HG02588 (cell line): Measurements from ENCODE around the gene TKFC.

ENCODE experiments used
- ATAC-seq: cut with Tn5 transposase; IDR thresholded peaks from one replicate; pipeline ENCODE4 v1.9.1; 2021; ENCODE audit warnings: mild to moderate bottlenecking, moderate library complexity; ENCODE audit not compliant: unreplicated experiment

Gene TKFC, protein sequence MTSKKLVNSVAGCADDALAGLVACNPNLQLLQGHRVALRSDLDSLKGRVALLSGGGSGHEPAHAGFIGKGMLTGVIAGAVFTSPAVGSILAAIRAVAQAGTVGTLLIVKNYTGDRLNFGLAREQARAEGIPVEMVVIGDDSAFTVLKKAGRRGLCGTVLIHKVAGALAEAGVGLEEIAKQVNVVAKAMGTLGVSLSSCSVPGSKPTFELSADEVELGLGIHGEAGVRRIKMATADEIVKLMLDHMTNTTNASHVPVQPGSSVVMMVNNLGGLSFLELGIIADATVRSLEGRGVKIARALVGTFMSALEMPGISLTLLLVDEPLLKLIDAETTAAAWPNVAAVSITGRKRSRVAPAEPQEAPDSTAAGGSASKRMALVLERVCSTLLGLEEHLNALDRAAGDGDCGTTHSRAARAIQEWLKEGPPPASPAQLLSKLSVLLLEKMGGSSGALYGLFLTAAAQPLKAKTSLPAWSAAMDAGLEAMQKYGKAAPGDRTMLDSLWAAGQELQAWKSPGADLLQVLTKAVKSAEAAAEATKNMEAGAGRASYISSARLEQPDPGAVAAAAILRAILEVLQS

DNA sequence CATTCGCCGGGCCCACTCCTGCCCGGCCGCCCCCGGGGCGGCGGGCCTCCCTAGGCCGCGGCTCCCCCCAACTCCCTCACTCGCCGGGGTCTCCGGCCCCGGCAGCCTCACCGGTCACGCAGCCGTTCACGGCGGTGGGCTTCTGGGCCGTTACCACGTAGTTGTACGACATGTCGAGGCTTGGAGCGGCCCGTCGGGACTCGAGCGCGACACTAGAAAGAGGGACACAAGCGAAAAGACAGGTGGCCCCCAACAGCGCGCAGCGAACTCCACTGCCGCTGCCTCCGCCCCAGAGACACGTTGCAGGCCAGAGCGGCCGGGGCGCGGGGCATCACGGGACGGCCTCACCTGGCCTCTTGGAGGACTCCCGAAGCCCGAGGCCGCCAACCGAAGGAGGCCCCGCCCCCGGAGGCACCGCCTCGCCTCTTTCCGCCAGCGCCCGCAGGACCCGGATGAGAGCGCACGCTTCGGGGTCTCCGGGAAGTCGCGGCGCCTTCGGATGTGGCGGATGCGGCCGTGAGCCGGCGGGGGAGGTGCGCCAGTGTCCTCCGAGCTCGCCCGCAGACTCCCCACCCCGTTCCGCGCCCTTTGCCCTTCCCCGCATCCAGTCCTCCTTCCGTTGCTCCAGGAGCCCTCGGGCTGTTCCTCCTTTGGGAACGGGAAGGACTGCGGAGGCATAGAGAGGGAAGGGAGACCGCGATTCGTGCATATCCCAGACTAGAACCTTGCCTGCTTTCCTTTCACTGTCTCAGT lies at the start of gene TKFC, which contains the start of gene DDB1:
Gene TKFC (plus strand): TSS at position 432 of the 753 bp plus-strand sequence. CDS start 1,501 bp downstream, outside the sequence.
Gene DDB1 (minus strand): TSS at position 309 of the 753 bp plus-strand sequence. CDS start 137 bp downstream, at position 172.
- peak; percentile 92 for ATAC-seq

DNA sequence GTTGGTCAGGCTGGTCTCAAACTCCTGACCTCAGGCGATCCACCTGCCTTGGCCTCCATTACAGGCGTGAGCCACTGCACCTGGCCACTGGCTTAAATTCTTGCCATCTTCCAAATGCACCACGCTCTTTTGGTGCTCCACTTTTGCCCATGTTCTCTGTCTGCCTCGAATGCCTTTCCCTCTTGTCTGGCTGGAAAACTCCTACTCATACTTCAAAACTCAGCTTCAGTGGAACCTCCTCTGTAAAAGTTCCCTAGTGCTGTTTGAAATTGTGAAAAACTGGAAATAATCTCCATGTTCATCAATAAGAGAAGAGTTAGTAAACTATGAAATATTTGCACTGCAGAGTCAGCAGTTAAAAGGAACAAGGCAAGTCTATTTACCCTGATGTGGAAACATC lies 49.4 kb upstream of the TKFC start:
- ATAC-seq, result no peak

DNA sequence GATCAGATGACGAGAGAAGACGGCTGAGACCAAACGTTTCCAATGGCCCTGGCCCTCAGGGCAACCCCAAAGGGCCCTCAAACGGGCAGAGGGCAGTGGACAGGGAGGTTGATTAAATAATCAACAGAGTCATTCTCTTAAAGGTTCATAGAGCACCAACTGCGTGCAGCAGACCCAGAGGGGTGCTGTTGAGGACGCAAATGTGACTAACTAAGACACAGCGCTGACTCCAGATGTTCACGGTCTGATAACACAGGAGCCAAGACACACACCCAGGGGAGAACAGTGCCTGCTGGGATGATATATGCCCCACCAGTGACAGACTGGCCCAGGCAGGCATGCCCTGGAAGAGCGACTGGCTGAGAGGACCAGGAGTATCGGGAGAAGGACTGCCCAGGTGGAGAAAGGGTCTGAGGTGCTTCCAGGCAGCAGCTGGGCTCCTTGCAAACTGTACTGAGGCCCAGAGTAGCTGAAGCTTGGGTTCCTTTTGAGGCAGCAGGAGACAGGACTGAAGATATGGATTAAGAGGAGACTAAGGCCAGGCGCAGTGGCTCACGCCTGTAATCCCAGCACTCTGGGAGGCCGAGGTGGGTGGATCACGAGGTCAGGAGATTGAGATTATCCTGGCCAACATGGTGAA lies 45.6 kb upstream of the TKFC start:
- ATAC-seq, result no peak

DNA sequence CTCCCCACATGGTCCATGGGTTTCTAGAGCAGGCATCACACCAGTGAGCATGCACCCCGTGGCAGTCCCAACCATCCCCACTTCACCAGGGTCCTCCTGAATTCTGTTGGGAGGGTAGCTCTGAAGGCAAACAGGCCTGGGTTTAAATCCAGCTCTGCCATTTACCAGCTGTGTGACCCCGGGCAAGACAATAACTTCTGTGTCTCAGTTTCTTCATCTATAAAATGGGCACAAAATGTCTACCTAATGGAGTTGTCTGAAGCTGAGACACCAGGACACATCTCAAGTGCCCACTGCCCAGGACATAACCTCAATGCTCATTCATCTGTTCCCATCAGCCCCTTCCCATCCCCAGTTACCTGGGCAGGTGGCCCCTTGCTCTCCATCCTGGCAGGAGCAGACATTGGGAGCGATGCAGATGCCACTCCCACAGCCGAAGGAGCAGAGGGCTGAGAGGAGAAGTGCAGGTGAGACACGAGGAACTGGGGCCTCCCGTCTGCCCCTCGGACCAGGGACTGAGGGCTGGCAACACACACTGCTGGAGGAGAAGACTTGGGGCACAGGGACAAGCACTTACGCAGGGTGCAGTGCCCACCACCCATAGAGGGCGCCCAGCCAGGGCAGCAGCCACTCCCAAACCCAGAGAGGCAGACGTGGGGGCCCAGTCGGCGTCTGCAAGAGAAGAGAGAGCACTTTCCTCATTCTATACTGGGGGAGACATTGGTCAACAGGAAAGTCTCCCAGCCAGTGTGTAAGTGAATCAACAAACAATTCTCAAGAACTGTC lies 41.9 kb upstream of the TKFC start:
- ATAC-seq, result no peak

DNA sequence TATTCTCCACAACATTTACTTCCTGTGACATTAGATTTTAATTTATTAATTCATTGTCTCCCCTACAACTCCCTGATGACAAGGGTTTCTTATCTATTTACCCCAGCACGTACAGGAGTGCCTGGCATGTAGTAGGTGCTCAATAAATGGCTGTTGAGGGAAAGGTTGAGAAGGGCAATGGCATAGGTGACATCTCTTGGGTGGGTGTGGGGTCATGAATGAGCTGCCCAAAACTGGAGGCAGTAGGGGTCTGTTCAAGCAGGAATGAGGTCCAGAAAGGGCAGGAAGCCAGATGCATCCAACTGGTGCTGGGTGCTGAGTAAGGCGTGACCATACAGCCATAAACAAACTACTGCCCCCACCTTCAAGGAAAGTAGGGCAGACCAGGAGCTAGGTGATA lies 40.7 kb upstream of the TKFC start:
- ATAC-seq, result no peak

DNA sequence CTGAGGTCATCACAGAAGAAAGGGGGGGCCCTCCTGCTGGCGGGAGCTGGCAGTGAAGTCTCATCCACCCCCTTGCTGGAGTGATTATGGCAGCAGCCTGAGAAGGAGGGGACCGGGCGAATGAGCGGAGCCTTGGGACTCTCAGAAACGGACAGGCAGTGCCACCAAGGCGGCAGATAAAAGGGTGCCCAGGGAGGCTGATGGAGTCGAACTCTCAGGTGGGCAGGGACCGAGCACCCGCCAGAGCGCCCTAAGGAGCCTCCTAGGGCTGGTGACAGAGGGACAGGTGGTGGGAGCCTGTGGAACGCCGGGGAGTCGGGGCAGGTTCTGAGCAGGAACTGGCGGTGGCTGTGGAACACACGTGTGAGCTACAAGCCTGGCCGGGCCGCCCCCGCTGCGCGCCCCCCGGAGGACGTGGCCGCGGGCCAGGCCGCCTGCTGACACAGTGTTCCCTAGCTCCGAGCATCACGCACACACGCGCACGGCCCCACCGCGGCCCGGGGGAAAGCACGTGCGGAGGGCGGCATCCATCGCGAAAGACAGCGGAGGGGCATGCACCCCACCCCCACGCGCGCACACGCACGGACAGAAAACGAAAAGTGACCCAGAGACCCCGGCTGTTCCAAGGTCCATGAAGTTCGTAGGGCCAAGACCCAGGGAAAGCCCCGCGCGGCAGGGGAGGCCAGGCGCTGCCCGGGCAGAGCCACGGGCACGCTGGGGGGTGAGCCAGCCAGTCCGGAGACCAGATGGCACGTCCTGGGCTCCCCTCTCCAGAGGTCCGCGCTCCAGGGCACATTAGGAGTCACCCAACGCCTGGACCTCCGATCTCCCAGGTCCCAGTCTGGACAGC lies 38.9 kb upstream of the TKFC start:
- peak; percentile 36 for ATAC-seq

DNA sequence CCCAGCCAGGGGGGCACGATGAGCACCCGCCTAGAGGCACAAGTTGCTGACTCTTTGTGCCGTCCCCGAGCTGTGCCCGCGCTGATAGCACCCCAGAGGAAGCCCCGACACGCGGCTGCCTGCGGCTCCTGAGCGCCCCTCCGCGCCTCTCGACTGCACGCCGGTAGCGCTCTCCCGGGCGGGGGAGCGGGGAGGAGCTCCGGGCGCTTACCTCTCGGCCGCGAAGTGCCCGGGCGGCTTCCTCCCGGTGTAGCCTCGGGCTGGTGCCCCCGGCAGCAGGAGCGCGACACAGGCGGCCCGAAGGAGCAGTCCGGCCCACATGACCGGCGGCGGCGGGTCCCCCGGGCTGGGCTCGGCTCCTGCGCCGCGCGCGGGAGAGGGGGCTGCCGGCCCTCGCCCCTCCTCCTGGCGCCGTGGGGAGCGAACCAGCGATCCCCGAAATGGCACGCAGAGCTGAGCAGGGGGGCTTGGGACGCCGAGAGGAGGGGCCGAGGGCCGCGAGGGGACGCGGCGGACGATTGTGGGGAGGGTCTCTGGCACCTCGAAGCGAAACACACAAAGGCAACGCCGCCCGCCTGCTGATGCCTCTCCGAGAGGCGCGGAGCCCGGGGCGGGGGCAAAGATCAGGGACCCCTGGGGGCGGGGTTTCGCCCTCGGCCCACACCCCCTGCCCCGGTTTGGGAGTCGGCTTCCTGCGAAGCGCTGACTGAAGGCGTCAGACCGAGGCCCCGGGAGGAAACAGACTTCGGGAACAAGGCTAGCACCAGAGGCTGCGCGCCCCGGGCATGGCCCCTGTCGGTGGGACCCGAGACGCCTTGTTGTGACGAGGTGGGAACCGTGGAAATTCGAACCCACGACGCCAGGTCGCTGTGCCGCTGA lies 38.1 kb upstream of the TKFC start, which contains the start of gene VWCE:
Gene VWCE (minus strand): TSS at position 600 of the 879 bp plus-strand sequence. CDS start 279 bp downstream, at position 321.
- peak; percentile 57 for ATAC-seq

DNA sequence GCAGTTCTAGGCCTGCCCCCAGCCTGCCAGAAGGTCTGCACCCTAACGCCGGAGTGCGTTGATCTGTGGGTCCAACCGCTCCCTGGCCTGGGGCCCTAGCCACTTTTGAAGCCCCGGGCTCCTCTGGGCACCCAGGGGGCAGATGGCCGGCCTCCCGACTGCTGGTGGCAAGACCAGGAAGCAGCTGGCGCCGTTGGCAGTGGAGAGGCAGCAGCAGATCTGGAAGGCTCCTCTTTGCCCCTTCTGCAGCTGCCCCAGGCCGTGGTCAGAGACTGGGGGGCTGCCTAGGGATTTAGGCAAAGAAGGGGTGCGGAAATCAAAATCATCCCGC lies 37.5 kb upstream of the TKFC start:
- no peak for ATAC-seq

DNA sequence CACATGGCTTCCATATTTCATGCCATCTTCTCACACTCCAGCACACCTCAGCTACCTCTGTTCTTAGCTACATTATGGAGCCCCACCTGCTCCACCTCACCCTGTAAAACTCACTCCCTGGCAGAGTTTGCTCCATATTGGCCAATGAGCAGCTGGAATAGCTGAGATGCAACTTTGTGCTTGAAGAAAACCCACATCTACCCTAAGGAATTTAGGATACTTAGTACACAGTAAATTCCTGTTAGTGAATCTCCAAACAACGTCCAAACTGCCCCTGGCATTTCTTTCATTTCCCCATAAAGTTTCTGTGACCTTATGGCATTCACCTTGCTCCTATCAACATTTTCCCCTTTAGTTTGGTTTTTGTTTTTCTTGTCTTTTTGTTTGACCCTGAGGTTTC lies 35.7 kb upstream of the TKFC start:
- ATAC-seq, result no peak

DNA sequence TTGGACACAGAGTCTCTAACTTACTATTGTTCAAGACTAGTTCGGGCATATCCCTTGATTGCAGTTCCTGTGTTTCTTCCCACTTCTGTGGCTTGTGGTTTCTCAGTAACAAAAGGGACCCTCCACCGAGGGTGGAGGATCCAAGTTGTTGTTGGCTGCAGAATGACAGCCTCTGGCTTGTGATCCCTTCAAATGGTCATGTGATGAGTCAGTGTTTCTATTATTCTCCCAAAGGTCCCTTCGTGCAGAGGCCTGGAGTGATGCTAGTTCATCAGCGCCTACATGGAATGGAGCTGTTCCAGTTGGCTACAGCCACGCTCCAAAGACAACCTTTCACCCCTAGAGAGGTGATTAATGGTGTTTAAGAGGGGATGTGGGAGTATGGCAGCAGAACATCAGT lies 35.3 kb upstream of the TKFC start:
- no peak for ATAC-seq

DNA sequence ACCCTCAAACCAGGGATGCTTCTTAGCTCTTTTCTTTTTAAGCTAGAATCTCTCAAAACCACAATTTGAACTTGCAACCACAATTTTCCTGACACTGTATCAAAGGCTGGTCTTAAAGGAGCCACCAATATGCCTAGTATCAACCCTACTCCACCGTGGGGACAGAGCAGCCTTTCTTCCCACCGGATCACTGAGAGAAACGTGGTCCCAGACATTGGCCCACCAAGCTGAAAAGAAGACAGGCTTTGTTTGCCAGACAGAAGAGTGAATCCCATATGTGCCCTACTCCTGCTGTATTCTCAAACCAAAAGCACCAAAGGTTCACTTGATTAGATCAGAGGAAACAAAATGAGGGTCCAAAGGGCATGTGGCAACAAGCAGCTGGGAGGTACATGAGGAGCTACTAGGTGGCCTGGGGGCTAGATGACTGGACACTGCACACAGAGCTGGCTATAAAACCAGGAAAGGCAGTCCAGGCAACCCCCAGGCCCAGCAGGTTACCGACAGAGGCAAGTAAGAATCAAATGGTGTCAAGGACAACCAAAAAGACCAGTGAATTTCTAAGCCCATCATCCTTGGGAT lies 34.3 kb upstream of the TKFC start:
- no peak for ATAC-seq

DNA sequence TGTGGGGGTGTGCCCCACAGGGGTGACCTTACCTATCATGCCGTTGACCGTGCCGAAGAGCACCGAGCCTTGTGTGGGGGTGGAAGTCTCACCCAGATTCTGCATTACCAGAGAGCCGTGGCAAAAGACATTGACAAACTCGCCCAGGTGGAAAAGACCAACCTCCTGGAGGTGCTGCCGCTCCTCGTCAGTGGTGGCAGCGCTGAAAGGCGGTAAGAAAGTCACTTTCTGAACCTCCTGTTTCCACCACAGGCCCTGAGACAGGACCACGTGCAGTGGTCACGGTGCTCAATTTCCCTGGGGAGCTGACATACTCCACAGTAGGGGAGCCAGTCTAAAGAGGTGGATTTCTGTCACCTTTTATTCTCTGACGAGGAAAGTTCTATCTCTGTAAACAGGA lies 30.5 kb upstream of the TKFC start:
- ATAC-seq, result no peak

DNA sequence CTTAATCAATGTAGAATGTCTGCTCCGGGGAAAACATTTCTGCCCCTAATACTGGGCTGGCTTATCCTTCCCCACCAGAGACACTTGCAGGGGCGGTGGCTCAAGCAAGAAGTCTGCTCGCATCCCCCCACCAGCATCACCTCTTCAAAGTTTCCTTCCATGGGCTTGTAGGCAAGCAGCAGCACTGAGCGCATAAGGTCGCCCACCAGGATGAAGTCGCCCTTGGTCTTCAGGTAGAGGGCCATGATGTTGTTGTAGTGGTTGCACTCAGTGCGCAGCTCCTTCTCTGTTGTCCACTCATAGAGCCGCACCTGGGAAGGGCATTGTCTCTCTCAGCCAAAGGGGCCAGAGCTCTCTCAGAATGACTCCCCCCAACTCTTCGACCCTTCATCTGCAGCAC lies 29.3 kb upstream of the TKFC start:
- ATAC-seq, result no peak

DNA sequence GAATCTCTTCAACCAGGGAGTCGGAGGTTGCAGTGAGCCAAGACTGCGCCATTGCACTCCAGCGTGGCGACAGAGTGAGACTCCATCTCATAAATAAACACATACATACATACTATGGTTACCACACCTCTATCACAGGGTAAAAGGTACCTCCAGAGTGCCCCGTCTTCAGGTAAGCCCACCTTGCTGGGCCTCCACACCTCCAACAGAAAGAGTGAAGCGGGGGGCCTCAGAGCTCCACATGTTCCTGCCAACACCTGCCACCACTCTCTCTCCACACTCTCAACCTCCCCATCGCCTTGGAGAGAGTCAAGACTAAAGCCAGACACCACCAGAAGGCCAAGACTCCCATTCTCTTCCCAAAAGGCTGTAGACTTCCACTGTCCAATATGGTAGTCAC lies 27.6 kb upstream of the TKFC start:
- no peak for ATAC-seq

DNA sequence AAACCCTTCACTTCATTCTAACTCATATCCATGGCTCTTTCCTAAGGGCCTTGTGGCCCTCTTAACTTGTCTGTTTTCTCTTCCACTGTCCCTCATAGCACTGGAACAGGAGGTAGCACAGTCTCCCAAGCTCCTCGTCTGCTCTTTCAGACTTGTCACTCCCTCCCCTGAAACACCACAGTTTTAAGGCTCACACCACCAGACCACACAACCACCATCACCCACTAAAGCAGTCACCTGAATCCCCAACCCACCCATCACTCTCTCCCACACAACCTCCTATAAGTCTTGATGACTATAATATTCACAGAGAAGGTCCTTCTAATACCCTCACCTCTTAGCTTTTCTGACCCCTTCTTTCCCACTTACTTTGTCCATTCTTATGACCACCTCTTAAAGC lies 26.8 kb upstream of the TKFC start:
- no peak for ATAC-seq

DNA sequence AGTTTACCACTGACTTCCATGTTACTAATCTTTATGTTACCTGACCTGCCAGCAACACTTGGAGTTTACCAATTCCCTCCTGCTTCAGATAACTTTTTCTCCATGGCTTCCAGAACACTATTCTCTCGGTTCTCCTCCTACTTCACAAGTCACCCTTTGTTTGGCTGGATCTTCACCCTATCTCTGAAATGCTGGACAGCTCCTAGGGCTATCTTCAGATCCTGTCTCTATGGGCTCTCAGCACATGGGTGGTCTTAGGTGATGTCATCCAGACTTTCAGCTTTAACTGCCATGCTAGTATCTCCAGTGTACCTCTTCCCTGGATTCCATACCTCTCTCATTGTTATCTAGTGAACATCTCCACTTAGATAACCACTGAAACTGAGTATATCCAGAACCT lies 25.7 kb upstream of the TKFC start:
- no peak for ATAC-seq

DNA sequence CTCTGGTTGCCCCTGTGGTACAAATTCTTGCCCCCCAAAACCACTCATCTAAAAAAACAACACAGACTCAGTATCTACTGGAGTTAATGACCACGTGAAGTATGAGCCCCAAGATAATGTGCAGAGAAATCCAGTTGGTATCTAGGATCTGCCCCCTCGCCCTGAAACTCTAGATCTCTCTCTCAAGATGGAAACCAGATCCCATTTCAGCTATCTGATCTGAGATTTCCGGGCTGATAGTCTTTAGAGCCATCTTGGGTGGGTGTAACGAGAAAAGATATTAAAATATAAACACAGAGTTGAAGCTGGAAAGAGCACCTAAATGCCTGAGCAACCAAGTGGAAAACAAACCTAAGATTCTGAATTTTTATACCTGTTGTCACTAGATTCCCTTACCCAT lies 23.9 kb upstream of the TKFC start:
- no peak for ATAC-seq

DNA sequence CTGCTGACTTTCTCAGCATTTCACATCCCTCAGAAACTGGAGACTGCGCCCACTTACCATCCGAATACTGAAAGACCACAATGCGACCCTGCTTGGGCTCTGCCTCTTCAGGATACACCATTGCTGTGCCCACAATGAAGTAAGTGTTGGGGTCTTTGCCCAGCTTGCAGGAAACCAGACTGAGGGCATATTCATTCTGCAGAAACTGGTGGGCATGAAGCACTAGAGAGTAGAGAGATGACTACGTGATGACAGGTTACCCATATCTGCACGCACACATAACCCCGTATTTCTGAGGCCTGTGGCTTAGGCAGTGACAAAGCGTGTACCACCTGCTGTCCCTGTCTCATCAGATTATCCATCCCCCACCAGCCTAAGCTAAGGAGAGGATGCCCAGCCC lies 23.3 kb upstream of the TKFC start:
- ATAC-seq, result no peak
